ENCODE results near the gene BLCAP.

Gene BLCAP

GRCh38 chr20:37571033-37571432 lies 43.4 kb upstream of the BLCAP start:
- ChIA-PET POLR2A (no interaction called here), CTCF (no interaction called here)
- Histone ChIP-seq H3K4me1 (ENCODE audit: control extremely low read depth in 1 of 4, control insufficient read depth in 4 of 4, insufficient read depth in 4 of 4, low read length in 3 of 4) (peaks cover 4 to 23% (median 21%) of the 10 kb centered on the region in 4 experiments), H3K27ac (ENCODE audit: insufficient read depth in 1 of 2, low read depth in 1 of 2, low read length in 2 of 2, poor library complexity in 1 of 2, severe bottlenecking in 2 of 2) (no peak overlapping the region), H3K27me3 (replicated peaks in 2 of 5; ENCODE audit: control insufficient read depth in 4 of 5, insufficient read depth in 5 of 5, low read length in 4 of 5) (peaks cover 0 to 30% (median 6%) of the 10 kb centered on the region in 5 experiments), H3K36me3 (ENCODE audit: control insufficient read depth in 4 of 4, insufficient read depth in 4 of 4, low read length in 3 of 4) (no peaks in the 10 kb centered on the region), H3K9me3 (ENCODE audit: control extremely low read depth in 1 of 5, control insufficient read depth in 4 of 5, insufficient read depth in 2 of 5, low read depth in 1 of 5, low read length in 4 of 5) (peaks cover 0 to 3% (median 0%) of the 10 kb centered on the region in 5 experiments), H3K4me3 (ENCODE audit: control insufficient read depth in 1 of 7, extremely low read depth in 1 of 7, insufficient read depth in 4 of 7, low read depth in 2 of 7, low read length in 6 of 7) (no peak overlapping the region)
- WGBS (ENCODE audit: insufficient coverage) = 82% methylated on average over 5 of the region's 6 CpGs
- no peak for DNase-seq

- Histone ChIP-seq H3K9me3 (ENCODE audit: control extremely low read depth in 1 of 5, control insufficient read depth in 4 of 5, insufficient read depth in 2 of 5, low read depth in 1 of 5, low read length in 4 of 5) (peaks cover 0 to 3% (median 0%) of the 10 kb centered on the region in 5 experiments), H3K36me3 (ENCODE audit: control insufficient read depth in 4 of 4, insufficient read depth in 4 of 4, low read length in 3 of 4) (no peaks in the 10 kb centered on the region), H3K4me3 (ENCODE audit: control insufficient read depth in 1 of 7, extremely low read depth in 1 of 7, insufficient read depth in 4 of 7, low read depth in 2 of 7, low read length in 6 of 7) (no peak overlapping the region), H3K27ac (ENCODE audit: insufficient read depth in 1 of 2, low read depth in 1 of 2, low read length in 2 of 2, poor library complexity in 1 of 2, severe bottlenecking in 2 of 2) (no peak overlapping the region), H3K4me1 (ENCODE audit: control extremely low read depth in 1 of 4, control insufficient read depth in 4 of 4, insufficient read depth in 4 of 4, low read length in 3 of 4) (peaks cover 0 to 17% (median 17%) of the 10 kb centered on the region in 4 experiments), H3K27me3 (replicated peaks in 2 of 5; ENCODE audit: control insufficient read depth in 4 of 5, insufficient read depth in 5 of 5, low read length in 4 of 5) (peaks cover 0 to 34% (median 6%) of the 10 kb centered on the region in 5 experiments)
- no peak for DNase-seq
- CTCF ChIA-PET = no interaction called here
- WGBS (ENCODE audit: insufficient coverage) = no CpG with 5 or more reads among the region's 1 CpG
- POLR2A ChIA-PET = no interaction called here
Observed at GRCh38 chr20:37570419-37570818, 42.7 kb upstream of the BLCAP start.

DNA sequence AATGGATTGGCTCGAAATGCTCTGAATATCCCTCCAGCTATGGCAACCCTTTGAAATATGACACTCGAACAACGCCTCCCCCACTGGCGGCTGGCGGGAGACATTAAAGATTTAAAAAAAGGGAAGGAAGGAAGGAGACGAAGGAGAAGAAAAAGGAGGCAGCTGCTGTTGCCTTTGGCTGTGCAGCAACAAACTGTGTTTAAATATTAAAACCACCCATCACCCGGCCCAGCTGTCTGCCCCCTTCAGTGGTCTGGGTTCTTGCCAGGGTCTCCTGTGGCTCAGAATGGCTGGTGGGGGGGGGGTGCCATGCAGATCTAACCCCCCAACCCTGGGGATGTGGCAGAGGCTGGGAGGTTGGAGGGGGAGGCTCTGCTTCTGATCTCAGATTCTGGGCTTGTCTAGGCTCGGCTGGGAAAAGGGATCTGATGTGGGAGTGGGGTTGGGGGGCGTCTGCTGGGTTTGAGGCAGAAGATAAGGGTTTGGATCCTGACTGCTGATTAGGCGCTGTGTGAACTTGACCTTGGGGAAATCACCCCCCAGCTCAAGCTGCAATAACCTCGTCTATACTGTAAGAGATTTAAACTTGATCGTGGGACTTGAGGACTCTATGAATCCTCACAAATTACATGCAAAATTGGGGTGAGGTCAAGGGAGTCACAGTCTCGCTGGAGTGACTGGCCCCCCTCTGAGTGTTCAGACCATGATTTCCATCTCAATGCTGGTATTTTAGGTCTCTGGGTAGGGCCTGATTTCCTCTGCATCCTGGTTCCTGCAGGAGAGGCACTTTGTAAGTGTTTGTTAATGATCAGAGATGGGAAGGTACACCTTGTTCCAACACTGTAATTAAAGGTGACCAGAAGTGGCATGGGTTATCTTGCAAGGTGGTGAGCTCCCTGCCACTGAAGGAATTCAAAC lies 40.3 kb upstream of the BLCAP start:
- CTCF ChIA-PET = interaction anchor here (1.0 to 6.7 kb wide), 4 partner anchors 13 to 425 kb away, joined by 3 to 64 read pairs (median 3); no protein-coding TSS in a partner anchor
- Histone ChIP-seq H3K36me3 (ENCODE audit: control insufficient read depth in 4 of 4, insufficient read depth in 4 of 4, low read length in 3 of 4) (no peaks in the 10 kb centered on the region), H3K9me3 (ENCODE audit: control extremely low read depth in 1 of 5, control insufficient read depth in 4 of 5, insufficient read depth in 2 of 5, low read depth in 1 of 5, low read length in 4 of 5) (peaks cover 0 to 3% (median 0%) of the 10 kb centered on the region in 5 experiments), H3K4me1 (ENCODE audit: control extremely low read depth in 1 of 4, control insufficient read depth in 4 of 4, insufficient read depth in 4 of 4, low read length in 3 of 4) (peaks cover 0 to 18% (median 17%) of the 10 kb centered on the region in 4 experiments), H3K27me3 (replicated peaks in 2 of 5; ENCODE audit: control insufficient read depth in 4 of 5, insufficient read depth in 5 of 5, low read length in 4 of 5) (peaks cover 0 to 59% (median 8%) of the 10 kb centered on the region in 5 experiments), H3K4me3 (ENCODE audit: control insufficient read depth in 1 of 7, extremely low read depth in 1 of 7, insufficient read depth in 4 of 7, low read depth in 2 of 7, low read length in 6 of 7) (peak overlapping the region in 1 of 7 experiments; percentile 12), H3K27ac (ENCODE audit: insufficient read depth in 1 of 2, low read depth in 1 of 2, low read length in 2 of 2, poor library complexity in 1 of 2, severe bottlenecking in 2 of 2) (no peak overlapping the region)
- WGBS (ENCODE audit: insufficient coverage) = 19% methylated on average over 3 of the region's 13 CpGs
- DNase-seq = peak; percentile 24 to 79 (median 71)
- POLR2A ChIA-PET = no interaction called here

- Histone ChIP-seq H3K4me3 (ENCODE audit: control insufficient read depth in 1 of 7, extremely low read depth in 1 of 7, insufficient read depth in 4 of 7, low read depth in 2 of 7, low read length in 6 of 7) (no peak overlapping the region), H3K27me3 (replicated peaks in 2 of 5; ENCODE audit: control insufficient read depth in 4 of 5, insufficient read depth in 5 of 5, low read length in 4 of 5) (peaks cover 0 to 64% (median 8%) of the 10 kb centered on the region in 5 experiments), H3K9me3 (ENCODE audit: control extremely low read depth in 1 of 5, control insufficient read depth in 4 of 5, insufficient read depth in 2 of 5, low read depth in 1 of 5, low read length in 4 of 5) (peaks cover 0 to 3% (median 0%) of the 10 kb centered on the region in 5 experiments), H3K36me3 (ENCODE audit: control insufficient read depth in 4 of 4, insufficient read depth in 4 of 4, low read length in 3 of 4) (no peaks in the 10 kb centered on the region), H3K27ac (ENCODE audit: insufficient read depth in 1 of 2, low read depth in 1 of 2, low read length in 2 of 2, poor library complexity in 1 of 2, severe bottlenecking in 2 of 2) (no peak overlapping the region), H3K4me1 (ENCODE audit: control extremely low read depth in 1 of 4, control insufficient read depth in 4 of 4, insufficient read depth in 4 of 4, low read length in 3 of 4) (peaks cover 0 to 18% (median 17%) of the 10 kb centered on the region in 4 experiments)
- DNase-seq = no peak
- ChIA-PET CTCF (interaction anchor here (1.0 to 6.7 kb wide), 5 partner anchors 10 to 426 kb away, joined by 3 to 64 read pairs (median 3); no protein-coding TSS in a partner anchor), POLR2A (interaction anchor here (1.2 kb wide), 1 partner anchor 34 kb away, joined by 4 read pairs; no protein-coding TSS in a partner anchor)
- 34% methylated on average over 5 of the region's 7 CpGs for WGBS (ENCODE audit: insufficient coverage)
Observed at GRCh38 chr20:37567331-37567665, 39.6 kb upstream of the BLCAP start.

GRCh38 chr20:37566590-37567330 lies 39.1 kb upstream of the BLCAP start:
- H3K36me3 ChIP-seq (ENCODE audit: control insufficient read depth in 4 of 4, insufficient read depth in 4 of 4, low read length in 3 of 4) = no peaks in the 10 kb centered on the region
- H3K4me1 ChIP-seq (ENCODE audit: control extremely low read depth in 1 of 4, control insufficient read depth in 4 of 4, insufficient read depth in 4 of 4, low read length in 3 of 4) = peaks cover 0 to 18% (median 17%) of the 10 kb centered on the region in 4 experiments
- no peak for DNase-seq
- H3K4me3 ChIP-seq (ENCODE audit: control insufficient read depth in 1 of 7, extremely low read depth in 1 of 7, insufficient read depth in 4 of 7, low read depth in 2 of 7, low read length in 6 of 7) = no peak overlapping the region
- H3K27me3 ChIP-seq (replicated peaks in 2 of 5; ENCODE audit: control insufficient read depth in 4 of 5, insufficient read depth in 5 of 5, low read length in 4 of 5) = peaks cover 1 to 63% (median 8%) of the 10 kb centered on the region in 5 experiments
- H3K9me3 ChIP-seq (ENCODE audit: control extremely low read depth in 1 of 5, control insufficient read depth in 4 of 5, insufficient read depth in 2 of 5, low read depth in 1 of 5, low read length in 4 of 5) = peaks cover 0 to 3% (median 0%) of the 10 kb centered on the region in 5 experiments
- 83% methylated on average over 2 of the region's 5 CpGs for WGBS (ENCODE audit: insufficient coverage)
- ChIA-PET POLR2A (interaction anchor here (1.2 kb wide), 1 partner anchor 34 kb away, joined by 4 read pairs; no protein-coding TSS in a partner anchor), CTCF (interaction anchor here (0.6 to 6.7 kb wide), 6 partner anchors 10 to 426 kb away, joined by 3 to 64 read pairs (median 3); no protein-coding TSS in a partner anchor)
- no peak overlapping the region for H3K27ac ChIP-seq (ENCODE audit: insufficient read depth in 1 of 2, low read depth in 1 of 2, low read length in 2 of 2, poor library complexity in 1 of 2, severe bottlenecking in 2 of 2)

GRCh38 chr20:37565134-37565811 lies 37.6 kb upstream of the BLCAP start:
- H3K4me3 ChIP-seq (ENCODE audit: control insufficient read depth in 1 of 7, extremely low read depth in 1 of 7, insufficient read depth in 4 of 7, low read depth in 2 of 7, low read length in 6 of 7) = no peak overlapping the region
- no peak overlapping the region for H3K27ac ChIP-seq (ENCODE audit: insufficient read depth in 1 of 2, low read depth in 1 of 2, low read length in 2 of 2, poor library complexity in 1 of 2, severe bottlenecking in 2 of 2)
- peaks cover 0 to 3% (median 0%) of the 10 kb centered on the region in 5 experiments for H3K9me3 ChIP-seq (ENCODE audit: control extremely low read depth in 1 of 5, control insufficient read depth in 4 of 5, insufficient read depth in 2 of 5, low read depth in 1 of 5, low read length in 4 of 5)
- no peak for DNase-seq
- H3K27me3 ChIP-seq (replicated peaks in 2 of 5; ENCODE audit: control insufficient read depth in 4 of 5, insufficient read depth in 5 of 5, low read length in 4 of 5) = peaks cover 3 to 53% (median 6%) of the 10 kb centered on the region in 5 experiments
- CTCF ChIA-PET = interaction anchor here (0.6 to 6.7 kb wide), 14 partner anchors 10 to 656 kb away, joined by 3 to 64 read pairs (median 4); no protein-coding TSS in a partner anchor
- POLR2A ChIA-PET = no interaction called here
- H3K36me3 ChIP-seq (ENCODE audit: control insufficient read depth in 4 of 4, insufficient read depth in 4 of 4, low read length in 3 of 4) = no peaks in the 10 kb centered on the region
- 89% methylated on average over 8 of the region's 14 CpGs for WGBS (ENCODE audit: insufficient coverage)
- peaks cover 0 to 18% (median 17%) of the 10 kb centered on the region in 4 experiments for H3K4me1 ChIP-seq (ENCODE audit: control extremely low read depth in 1 of 4, control insufficient read depth in 4 of 4, insufficient read depth in 4 of 4, low read length in 3 of 4)
